ENCODE data around the gene FBXO15.

Gene FBXO15

GRCh38 chr18:74040459-74041332 is 106.9 kb downstream of the FBXO15 start:
- DNase-seq (ENCODE audit: low read depth) = peak; percentile 18
- H3K4me3 ChIP-seq (ENCODE audit: low read length) = no peak overlapping the region
- peak; percentile 61 for TF ChIP-seq CTCF (conservative IDR thresholded peaks at IDR 0.05; ENCODE audit: low read length)

GRCh38 chr18:74040008-74040407 is 107.6 kb downstream of the FBXO15 start:
- H3K4me3 ChIP-seq (ENCODE audit: low read length) = no peak overlapping the region
- no peak for TF ChIP-seq CTCF (conservative IDR thresholded peaks at IDR 0.05; ENCODE audit: low read length)
- no peak for DNase-seq (ENCODE audit: low read depth)

GRCh38 chr18:74029161-74029560 is 118.5 kb downstream of the FBXO15 start:
- TF ChIP-seq CTCF (conservative IDR thresholded peaks at IDR 0.05; ENCODE audit: low read length) = no peak

More at GRCh38 chr18:74029161-74029560, 118.5 kb downstream of the FBXO15 start:
- no peak for DNase-seq (ENCODE audit: low read depth)
- no peak overlapping the region for H3K4me3 ChIP-seq (ENCODE audit: low read length)
